Pancreas (tissue), 10 donors: ENCODE measurements around the gene NAXE. TPM values are rescaled to one million over a fixed set of nuclear protein-coding genes. Genes with fewer than 3 reads are reported as not detected.
A peak's percentile ranks its signal among the peaks of the same experiment; 100 is the strongest.

Experiments
- ATAC-seq, 4 donors: fragments of 200-7000 bp; cut with Tn5 transposase; one replicate each; pipeline versions ENCODE4 v1.8.0 to v1.9.1; 2020; ENCODE audit warnings: mild to moderate bottlenecking in 4 of 4, moderate library complexity in 4 of 4
- DNase-seq, 6 donors: peaks; one replicate each; pipeline ENCODE4 v3.0.0-alpha.2; 2020
- FAIRE-seq: peaks from 2 replicates; lab custom pipeline; 2012; peaks lifted over from hg19 to GRCh38; lab: Jason Lieb, UNC
- H3K27ac ChIP-seq, 4 donors: fragments of 200-600 bp; sonication (generic); 1 replicate in 3 of 4; 2 replicates in 1 of 4; pipeline versions ENCODE4 v1.5.0 to v1.8.0; 2020
- H3K27me3 ChIP-seq, 4 donors: fragments of 200-600 bp; one replicate each; pipeline ENCODE4 v1.8.0; 2021
- H3K36me3 ChIP-seq, 3 donors: fragments of 200-600 bp; sonication (generic) in 1 of 3; one replicate each; pipeline versions ENCODE4 v1.5.0 to v1.8.0; 2020 to 2021
- H3K4me1 ChIP-seq, 3 donors: fragments of 200-600 bp; one replicate each; pipeline ENCODE4 v1.8.0; 2021
- H3K4me3 ChIP-seq, 4 donors: fragments of 200-600 bp; sonication (generic) in 2 of 4; one replicate each; pipeline versions ENCODE4 v1.5.0 to v1.8.0; 2020 to 2021
- H3K9me3 ChIP-seq, 4 donors: fragments of 200-600 bp; one replicate each; pipeline ENCODE4 v1.8.0; 2021
- CTCF ChIP-seq, 4 donors: fragments of 200-600 bp; sonication (generic) in 3 of 4; IDR thresholded peaks; one replicate each; pipeline versions ENCODE4 v1.5.0 to v1.8.0; 2021; ENCODE audit warnings: antibody characterized with exemption in 4 of 4
- WGBS, 2 donors: extraction: QIAGEN DNeasy Blood & Tissue Kit; methylation state at CpG; one replicate each; pipeline ENCODE4 v1.1.7; 2013; 5-methylcytosine and 5-hydroxymethylcytosine counted together
- intact Hi-C, 3 donors: fragments of 100-400 bp; cut with DNase I; formaldehyde crosslinking; loops; one replicate each; pipeline versions ENCODE4 v1.11.1 to v1.14.2; 2022
- polyA plus RNA-seq, 2 donors: library from polyadenylated mRNA; stranded (reverse); fragments of 200-250 nt; gene quantifications; one replicate each; pipeline ENCODE4 v1.2.3, GENCODE V29; 2013
- total RNA-seq, 6 donors: library from RNA; stranded (reverse); fragmentation: NEBNext Ultra II Directional in 4 of 6; extraction: Animal tissue kit (Norgen Biotek cat#: 25700) in 4 of 6; gene quantifications; one replicate each; pipeline versions ENCODE4 v1.2.1 to v1.2.4, GENCODE V29; 2021 to 2023
- donor health status: healthy with polysubstance abuse.
- donor health status: DM: no; HTN: no; CAD: no; lungs with moderate emphysema.
- donor health status: DM: no; HTN: no; CAD: no.
- donor health status: control.
- donor health status: control.
- donor health status: Bipolar disorder and iron deficiency.
- donor health status: DM: yes; HTN: yes; CAD: no.
- donor health status: DM: no; HTN: no; CAD: no.
- donor health status: DM: no; HTN: no; CAD: no.
- donor health status: DM: yes; HTN: yes; CAD: no.

The NAXE gene
- total and polyA plus RNA-seq, 8 donors = 23.9 to 60.4 (median 36.1) TPM

- Histone ChIP-seq H3K4me1 (no peaks in the 10 kb centered on the region), H3K27ac (no peak overlapping the region), H3K27me3 (no peaks in the 10 kb centered on the region), H3K36me3 (no peaks in the 10 kb centered on the region), H3K9me3 (no peaks in the 10 kb centered on the region), H3K4me3 (no peak overlapping the region)
- no peak for TF ChIP-seq CTCF (IDR thresholded peaks at IDR 0.05)
- no peak for FAIRE-seq
- intact Hi-C loops = no loop called here
- ATAC-seq = peak in 1 of 4 donors; percentile 21
- DNase-seq = no peak
- WGBS, 2 donors = 38 to 72% methylated on average over 3 to 7 of the region's 7 CpGs
Observed at GRCh38 chr1:156578055-156578454, 13.5 kb upstream of the NAXE start.

GRCh38 chr1:156579472-156579871, 12.1 kb upstream of the NAXE start, which contains the start of gene TTC24:
Gene TTC24, plus strand, starts transcription at chr1:156579723. Its CDS starts 1,642 bp downstream, at chr1:156581365.
- Histone ChIP-seq H3K36me3 (no peaks in the 10 kb centered on the region), H3K27me3 (no peaks in the 10 kb centered on the region), H3K27ac (no peak within 1 kb of the TSS), H3K9me3 (no peaks in the 10 kb centered on the region), H3K4me1 (no peaks in the 10 kb centered on the region), H3K4me3 (no peak within 1 kb of the TSS)
- no peak for TF ChIP-seq CTCF (IDR thresholded peaks at IDR 0.05)
- no peak for FAIRE-seq
- intact Hi-C loops = no loop called here
- peak in 1 of 6 donors; percentile 7 for DNase-seq
- WGBS, 2 donors = 63 to 66% methylated on average over 5 of the region's 5 CpGs
- ATAC-seq = no peak

- TF ChIP-seq CTCF (IDR thresholded peaks at IDR 0.05) = no peak
- 71 to 77% methylated on average over 21 of the region's 21 CpGs for WGBS, 2 donors
- DNase-seq (peak in 1 of 6 donors; percentile 48), FAIRE-seq (no peak), ATAC-seq (no peak)
- intact Hi-C loops = no loop called here
- Histone ChIP-seq H3K36me3 (no peaks in the 10 kb centered on the region), H3K9me3 (no peaks in the 10 kb centered on the region), H3K27ac (no peak overlapping the region), H3K4me1 (no peaks in the 10 kb centered on the region), H3K27me3 (no peaks in the 10 kb centered on the region), H3K4me3 (no peak overlapping the region)
Observed at GRCh38 chr1:156581661-156582387, 9.8 kb upstream of the NAXE start.

GRCh38 chr1:156582388-156583017, 9.1 kb upstream of the NAXE start:
- WGBS, 2 donors = 66 to 76% methylated on average over 9 of the region's 9 CpGs
- no peak overlapping the region for H3K27ac ChIP-seq
- H3K27me3 ChIP-seq = no peaks in the 10 kb centered on the region
- no peak for FAIRE-seq
- DNase-seq = peak in 1 of 6 donors; percentile 47
- no peaks in the 10 kb centered on the region for H3K9me3 ChIP-seq
- no peak for TF ChIP-seq CTCF (IDR thresholded peaks at IDR 0.05)
- H3K4me3 ChIP-seq = no peak overlapping the region
- ATAC-seq = no peak
- H3K4me1 ChIP-seq = no peaks in the 10 kb centered on the region
- H3K36me3 ChIP-seq = no peaks in the 10 kb centered on the region
- intact Hi-C loops = no loop called here
